Common myeloid progenitor, CD34-positive (primary cell): Measurements from ENCODE around the gene C1QTNF2.
"Not testable (repeated sequence)": the region's sequence is repeated elsewhere in the genome, so short reads cannot be mapped to it uniquely, and the experiment has no call there.

Experiments
- CTCF ChIA-PET: fragments of 350-600 bp; sonication (Branson Sonifier 250); formaldehyde crosslinking; loops from one replicate; lab custom pipeline; 2021; ENCODE audit warnings: antibody characterized with exemption; lab: Charles Lee
- POLR2A ChIA-PET: fragments of 350-600 bp; sonication (Branson Sonifier 250); formaldehyde crosslinking; loops from one replicate; lab custom pipeline; 2021; ENCODE audit warnings: antibody characterized with exemption; lab: Charles Lee
- DNase-seq, 3 donors: peaks; one replicate each; pipeline versions ENCODE4 v3.0.0 to v3.0.0-alpha.2; 2013
- H3K27ac ChIP-seq, 2 experiments: 1 replicate in 1 of 2; 2 replicates in 1 of 2; pipeline ENCODE4 v1.7.0; 2013; ENCODE audit warnings: inconsistent platforms in 2 of 2, low read length in 2 of 2, mild to moderate bottlenecking in 2 of 2, low read depth in 1 of 2, moderate library complexity in 1 of 2; ENCODE audit not compliant: severe bottlenecking in 2 of 2, insufficient read depth in 1 of 2, poor library complexity in 1 of 2
- H3K27me3 ChIP-seq, 5 experiments: replicated peaks in 2 of 5; 1 replicate in 3 of 5; 2 replicates in 2 of 5; pipeline versions ENCODE4 v1.6.1 to v1.7.0; 2013; ENCODE audit warnings: low read length in 4 of 5, mild to moderate bottlenecking in 2 of 5, moderate library complexity in 2 of 5, inconsistent platforms in 1 of 5; ENCODE audit not compliant: insufficient read depth in 5 of 5, control insufficient read depth in 4 of 5
- H3K36me3 ChIP-seq, 4 experiments: 1 replicate in 2 of 4; 2 replicates in 2 of 4; pipeline versions ENCODE4 v1.6.1 to v1.7.0; 2013; ENCODE audit warnings: low read length in 3 of 4, control low read depth in 1 of 4, mild to moderate bottlenecking in 1 of 4; ENCODE audit not compliant: control insufficient read depth in 4 of 4, insufficient read depth in 4 of 4
- H3K4me1 ChIP-seq, 4 experiments: 1 replicate in 3 of 4; 2 replicates in 1 of 4; pipeline versions ENCODE4 v1.6.1 to v1.7.1; 2013; ENCODE audit warnings: low read length in 3 of 4, mild to moderate bottlenecking in 3 of 4, control low read depth in 1 of 4, inconsistent platforms in 1 of 4, moderate library complexity in 1 of 4; ENCODE audit not compliant: control insufficient read depth in 4 of 4, insufficient read depth in 4 of 4; ENCODE audit errors: control extremely low read depth in 1 of 4
- H3K4me3 ChIP-seq, 7 experiments: 1 replicate in 4 of 7; 2 replicates in 3 of 7; pipeline versions ENCODE4 v1.5.1 to v1.7.0; 2013; ENCODE audit warnings: mild to moderate bottlenecking in 7 of 7, low read length in 6 of 7, moderate library complexity in 6 of 7, inconsistent platforms in 2 of 7, low read depth in 2 of 7, control low read depth in 1 of 7; ENCODE audit not compliant: insufficient read depth in 4 of 7, control insufficient read depth in 1 of 7; ENCODE audit errors: extremely low read depth in 1 of 7
- H3K9me3 ChIP-seq, 5 experiments: 1 replicate in 4 of 5; 2 replicates in 1 of 5; pipeline versions ENCODE4 v1.6.1 to v1.7.1; 2013; ENCODE audit warnings: low read length in 4 of 5, mild to moderate bottlenecking in 2 of 5, inconsistent platforms in 1 of 5, low read depth in 1 of 5, moderate library complexity in 1 of 5; ENCODE audit not compliant: control insufficient read depth in 4 of 5, insufficient read depth in 2 of 5; ENCODE audit errors: control extremely low read depth in 1 of 5
- WGBS: methylation state at CpG from one replicate; pipeline ENCODE4 v1.1.5; 2013; ENCODE audit not compliant: insufficient coverage; 5-methylcytosine and 5-hydroxymethylcytosine counted together

C1QTNF2 gene

GRCh38 chr5:160348080-160348479 is 22.3 kb downstream of the C1QTNF2 start:
- peaks cover 0 to 10% (median 5%) of the 10 kb centered on the region in 4 experiments for H3K4me1 ChIP-seq
- H3K27me3 ChIP-seq, result no peaks in the 10 kb centered on the region
- 92% methylated on average over 11 of the region's 11 CpGs for WGBS
- POLR2A ChIA-PET, result interaction anchor here (0.7 kb wide), 1 partner anchor 80 kb away, joined by 3 read pairs; no protein-coding TSS in a partner anchor
- H3K9me3 ChIP-seq, result no peaks in the 10 kb centered on the region
- DNase-seq, result peak in 2 of 3 donors; percentile 19 to 50
- no peaks in the 10 kb centered on the region for H3K36me3 ChIP-seq
- no peak overlapping the region for H3K4me3 ChIP-seq
- no peak overlapping the region for H3K27ac ChIP-seq
- CTCF ChIA-PET, result interaction anchor here (0.6 to 9.8 kb wide), 9 partner anchors 10 to 646 kb away, joined by 3 to 85 read pairs (median 3); no protein-coding TSS in a partner anchor

GRCh38 chr5:160347448-160347847 is 23.0 kb downstream of the C1QTNF2 start:
- no peaks in the 10 kb centered on the region for H3K27me3 ChIP-seq
- WGBS, result 94% methylated on average over 6 of the region's 6 CpGs
- peaks cover 0 to 10% (median 5%) of the 10 kb centered on the region in 4 experiments for H3K4me1 ChIP-seq
- H3K4me3 ChIP-seq, result no peak overlapping the region
- H3K36me3 ChIP-seq, result no peaks in the 10 kb centered on the region
- no peaks in the 10 kb centered on the region for H3K9me3 ChIP-seq
- POLR2A ChIA-PET, result no interaction called here
- no peak overlapping the region for H3K27ac ChIP-seq
- CTCF ChIA-PET, result interaction anchor here (1.3 to 9.8 kb wide), 5 partner anchors 12 to 323 kb away, joined by 3 to 85 read pairs (median 4); no protein-coding TSS in a partner anchor
- DNase-seq, result no peak

GRCh38 chr5:160342413-160342941 is 27.9 kb downstream of the C1QTNF2 start:
- no peak overlapping the region for H3K27ac ChIP-seq

GRCh38 chr5:160341309-160341870 is 29.0 kb downstream of the C1QTNF2 start:
- H3K4me1 ChIP-seq, result peaks cover 0 to 10% (median 5%) of the 10 kb centered on the region in 4 experiments
- 95% methylated on average over 3 of the region's 6 CpGs for WGBS

More at GRCh38 chr5:160342413-160342941, 27.9 kb downstream of the C1QTNF2 start:
- Histone ChIP-seq H3K27me3 (no peaks in the 10 kb centered on the region), H3K36me3 (no peaks in the 10 kb centered on the region), H3K4me1 (peaks cover 0 to 10% (median 5%) of the 10 kb centered on the region in 4 experiments), H3K4me3 (no peak overlapping the region), H3K9me3 (no peaks in the 10 kb centered on the region)
- CTCF ChIA-PET, result interaction anchor here (0.7 to 9.8 kb wide), 14 partner anchors 9 to 326 kb away, joined by 3 to 85 read pairs (median 4); no protein-coding TSS in a partner anchor
- POLR2A ChIA-PET, result interaction anchor here (1.5 kb wide), 1 partner anchor 144 kb away, joined by 3 read pairs; no protein-coding TSS in a partner anchor
- 98% methylated on average over 4 of the region's 4 CpGs for WGBS
- DNase-seq, result no peak

GRCh38 chr5:160340513-160340912 is 29.9 kb downstream of the C1QTNF2 start:
- POLR2A ChIA-PET, H3K4me3 ChIP-seq, H3K9me3 ChIP-seq, DNase-seq, H3K4me1 ChIP-seq, H3K27ac ChIP-seq, H3K36me3 ChIP-seq, H3K27me3 ChIP-seq: not testable (repeated sequence)
- CTCF ChIA-PET, result interaction anchor here (2.6 kb wide), 1 partner anchor 318 kb away, joined by 6 read pairs; no protein-coding TSS in a partner anchor

More at GRCh38 chr5:160341309-160341870, 29.0 kb downstream of the C1QTNF2 start:
- DNase-seq, result no peak
- Histone ChIP-seq H3K27ac (no peak overlapping the region), H3K27me3 (no peaks in the 10 kb centered on the region), H3K4me3 (no peak overlapping the region), H3K9me3 (no peaks in the 10 kb centered on the region), H3K36me3 (no peaks in the 10 kb centered on the region)
- ChIA-PET POLR2A (interaction anchor here (1.5 kb wide), 1 partner anchor 143 kb away, joined by 3 read pairs; no protein-coding TSS in a partner anchor), CTCF (interaction anchor here (0.7 to 9.8 kb wide), 4 partner anchors 53 to 319 kb away, joined by 3 to 85 read pairs (median 4); no protein-coding TSS in a partner anchor)

GRCh38 chr5:160339406-160340130 is 30.9 kb downstream of the C1QTNF2 start:
- WGBS, result 85% methylated on average over 5 of the region's 10 CpGs
- Histone ChIP-seq H3K4me1 (peaks cover 0 to 6% (median 4%) of the 10 kb centered on the region in 4 experiments), H3K27ac (no peak overlapping the region), H3K27me3 (no peaks in the 10 kb centered on the region), H3K36me3 (no peaks in the 10 kb centered on the region), H3K4me3 (no peak overlapping the region), H3K9me3 (no peaks in the 10 kb centered on the region)
- CTCF ChIA-PET, result interaction anchor here (0.8 kb wide), 1 partner anchor 94 kb away, joined by 5 read pairs; no protein-coding TSS in a partner anchor
- DNase-seq, result peak in 1 of 3 donors; percentile 7
- POLR2A ChIA-PET, result no interaction called here
